Panc1 (cell line): ENCODE results near the gene BRD4. TPM values are rescaled to one million over a fixed set of nuclear protein-coding genes. Genes with fewer than 3 reads are reported as not detected.

Experiments used
- ATAC-seq: fragments of 200-7000 bp; cut with Tn5 transposase; 2 replicates; pipeline ENCODE4 v1.9.1; 2020; ENCODE audit warnings: mild to moderate bottlenecking, moderate library complexity
- BruUV-seq: library from RNA; stranded (reverse); fragments of 400-500 nt; replicated peaks from 2 replicates; lab custom pipeline; 2021; lab: Mats Ljungman, UMichigan
- CTCF ChIA-PET: fragments of 300-600 bp; sonication (Branson Sonifier 250); formaldehyde crosslinking; loops from one replicate; lab custom pipeline; 2022; ENCODE audit warnings: antibody characterized with exemption; lab: Charles Lee
- POLR2A ChIA-PET: fragments of 300-600 bp; sonication (Branson Sonifier 250); formaldehyde crosslinking; loops from one replicate; lab custom pipeline; 2022; ENCODE audit warnings: antibody characterized with exemption; lab: Charles Lee
- DNase-seq: peaks from one replicate; pipeline ENCODE4 v3.0.0-alpha.2; 2010; ENCODE audit warnings: low read depth, low spot score
- H3K27ac ChIP-seq: 2 replicates; pipeline ENCODE4 v1.5.1; 2011; ENCODE audit warnings: mild to moderate bottlenecking, low read length, inconsistent platforms
- H3K27me3 ChIP-seq: fragments of 200-500 bp; sonication (Bioruptor generic); 2 replicates; pipeline ENCODE4 v1.6.0; 2014; ENCODE audit warnings: low read length, inconsistent platforms; ENCODE audit not compliant: control insufficient read depth, insufficient read depth
- H3K36me3 ChIP-seq: fragments of 200-500 bp; sonication (Bioruptor generic); 2 replicates; pipeline ENCODE4 v1.5.1; 2014; ENCODE audit warnings: inconsistent platforms, mild to moderate bottlenecking, low read length, moderate library complexity; ENCODE audit not compliant: control insufficient read depth, insufficient read depth
- H3K4me1 ChIP-seq: 2 replicates; pipeline ENCODE4 v1.5.1; 2011; ENCODE audit warnings: inconsistent platforms, mild to moderate bottlenecking, low read length, moderate library complexity; ENCODE audit not compliant: control insufficient read depth, insufficient read depth
- H3K4me3 ChIP-seq, 2 experiments: 2 replicates each; pipeline ENCODE4 v1.5.1; 2011 to 2012; ENCODE audit warnings: low read depth in 2 of 2, low read length in 2 of 2, mild to moderate bottlenecking in 2 of 2, inconsistent platforms in 1 of 2, moderate library complexity in 1 of 2
- H3K9me3 ChIP-seq: fragments of 200-500 bp; sonication (Bioruptor generic); 2 replicates; pipeline ENCODE4 v1.5.1; 2014; ENCODE audit warnings: low read depth, mild to moderate bottlenecking, inconsistent platforms, low read length, moderate library complexity; ENCODE audit not compliant: control insufficient read depth, insufficient read depth
- CTCF ChIP-seq: fragments of 450-650 bp; IDR thresholded peaks from 2 replicates; pipeline ENCODE4 v1.5.1; 2017; ENCODE audit warnings: mild to moderate bottlenecking
- POLR2AphosphoS5 ChIP-seq: IDR thresholded peaks from 2 replicates; pipeline ENCODE4 v1.6.1; 2012; ENCODE audit warnings: mild to moderate bottlenecking, low read depth, low read length, moderate library complexity
- SIN3A ChIP-seq: IDR thresholded peaks from 2 replicates; pipeline ENCODE4 v1.6.1; 2012; ENCODE audit warnings: low read depth, mild to moderate bottlenecking, low read length, moderate library complexity, borderline replicate concordance; ENCODE audit not compliant: insufficient read depth
- TCF7L2 ChIP-seq: IDR thresholded peaks from 2 replicates; pipeline ENCODE4 v1.6.1; 2011; ENCODE audit warnings: mild to moderate bottlenecking, low read depth, low read length, inconsistent platforms
- in situ Hi-C: cut with HindIII; loops from 2 replicates; pipeline ENCODE4 v1.10.0; 2016; ENCODE audit warnings: low sequenced_read_pairs, low pct_unique_long_range_greater_than_20kb
- intact Hi-C: fragments of 100-400 bp; cut with micrococcal nuclease; formaldehyde crosslinking; loops from one replicate; pipeline ENCODE4 v1.10.0; 2022; ENCODE audit not compliant: unreplicated experiment
- total RNA-seq: library from RNA; stranded (reverse); gene quantifications from one replicate; pipeline ENCODE4 v1.2.1, GENCODE V29; 2021; ENCODE audit not compliant: unreplicated experiment
- TF ChIP-seq, protein P1 (sequence below), 2 experiments: IDR thresholded peaks; 2 replicates each; pipeline ENCODE4 v1.6.1; 2011 to 2012; ENCODE audit warnings: low read depth in 2 of 2, control low read depth in 1 of 2, low read length in 1 of 2, mild to moderate bottlenecking in 1 of 2, moderate library complexity in 1 of 2; ENCODE audit not compliant: insufficient read depth in 1 of 2

BRD4 gene
- total RNA-seq, 1 experiment from 2014 or later = 102 TPM

DNA sequence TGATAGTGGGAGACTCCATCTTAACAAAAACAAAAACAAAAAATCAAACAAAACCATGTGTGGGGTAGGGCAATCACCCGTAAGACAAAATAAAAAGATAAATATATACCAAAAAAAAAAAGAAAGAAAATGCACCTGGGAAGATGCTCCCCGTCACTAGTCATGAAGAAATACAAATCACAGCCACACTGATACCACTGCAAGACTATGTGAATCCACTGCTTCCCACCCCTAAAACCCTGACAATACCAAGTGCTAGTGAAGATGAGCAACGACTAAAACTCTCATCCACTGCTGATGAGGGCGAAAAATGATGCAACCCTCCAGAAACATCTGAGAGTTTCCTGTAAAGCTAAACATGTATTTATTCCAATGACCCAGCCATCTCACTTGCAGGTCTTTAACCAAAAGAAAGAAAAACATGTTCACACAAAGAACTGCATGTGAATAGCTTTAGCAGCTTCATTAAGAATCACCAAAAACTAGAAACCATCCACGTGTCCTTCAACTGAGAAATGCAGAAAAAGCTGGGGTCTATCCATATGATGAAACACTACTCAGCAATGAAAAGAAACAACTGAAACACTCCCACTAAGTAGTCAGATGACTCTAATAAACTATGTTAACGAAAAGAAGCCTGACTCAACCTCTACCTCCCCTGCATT, 31.7 kb downstream of the BRD4 start:
- peak; percentile 36 for DNase-seq
- Histone ChIP-seq H3K36me3 (no peaks in the 10 kb centered on the region), H3K4me1 (peaks cover 66% of the 10 kb centered on the region), H3K4me3 (no peak overlapping the region), H3K27ac (peak overlapping the region; percentile 74; the same call in 1 of the 2 replicates), H3K27me3 (no peaks in the 10 kb centered on the region), H3K9me3 (no peaks in the 10 kb centered on the region)
- in situ Hi-C loops (no loop called here), intact Hi-C loops (no loop called here)
- no TSS peak for BruUV-seq
- no peak for ATAC-seq
- CTCF ChIA-PET = no interaction called here
- POLR2A ChIA-PET = no interaction called here
- TF ChIP-seq, protein P1, sequence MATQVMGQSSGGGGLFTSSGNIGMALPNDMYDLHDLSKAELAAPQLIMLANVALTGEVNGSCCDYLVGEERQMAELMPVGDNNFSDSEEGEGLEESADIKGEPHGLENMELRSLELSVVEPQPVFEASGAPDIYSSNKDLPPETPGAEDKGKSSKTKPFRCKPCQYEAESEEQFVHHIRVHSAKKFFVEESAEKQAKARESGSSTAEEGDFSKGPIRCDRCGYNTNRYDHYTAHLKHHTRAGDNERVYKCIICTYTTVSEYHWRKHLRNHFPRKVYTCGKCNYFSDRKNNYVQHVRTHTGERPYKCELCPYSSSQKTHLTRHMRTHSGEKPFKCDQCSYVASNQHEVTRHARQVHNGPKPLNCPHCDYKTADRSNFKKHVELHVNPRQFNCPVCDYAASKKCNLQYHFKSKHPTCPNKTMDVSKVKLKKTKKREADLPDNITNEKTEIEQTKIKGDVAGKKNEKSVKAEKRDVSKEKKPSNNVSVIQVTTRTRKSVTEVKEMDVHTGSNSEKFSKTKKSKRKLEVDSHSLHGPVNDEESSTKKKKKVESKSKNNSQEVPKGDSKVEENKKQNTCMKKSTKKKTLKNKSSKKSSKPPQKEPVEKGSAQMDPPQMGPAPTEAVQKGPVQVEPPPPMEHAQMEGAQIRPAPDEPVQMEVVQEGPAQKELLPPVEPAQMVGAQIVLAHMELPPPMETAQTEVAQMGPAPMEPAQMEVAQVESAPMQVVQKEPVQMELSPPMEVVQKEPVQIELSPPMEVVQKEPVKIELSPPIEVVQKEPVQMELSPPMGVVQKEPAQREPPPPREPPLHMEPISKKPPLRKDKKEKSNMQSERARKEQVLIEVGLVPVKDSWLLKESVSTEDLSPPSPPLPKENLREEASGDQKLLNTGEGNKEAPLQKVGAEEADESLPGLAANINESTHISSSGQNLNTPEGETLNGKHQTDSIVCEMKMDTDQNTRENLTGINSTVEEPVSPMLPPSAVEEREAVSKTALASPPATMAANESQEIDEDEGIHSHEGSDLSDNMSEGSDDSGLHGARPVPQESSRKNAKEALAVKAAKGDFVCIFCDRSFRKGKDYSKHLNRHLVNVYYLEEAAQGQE (IDR thresholded peaks at IDR 0.05; ENCODE audit: insufficient read depth in 1 of 2, low read depth in 2 of 2, low read length in 1 of 2) = no peak
- TF ChIP-seq POLR2AphosphoS5 (no peak), SIN3A (no peak), CTCF (no peak), TCF7L2 (no peak)

DNA sequence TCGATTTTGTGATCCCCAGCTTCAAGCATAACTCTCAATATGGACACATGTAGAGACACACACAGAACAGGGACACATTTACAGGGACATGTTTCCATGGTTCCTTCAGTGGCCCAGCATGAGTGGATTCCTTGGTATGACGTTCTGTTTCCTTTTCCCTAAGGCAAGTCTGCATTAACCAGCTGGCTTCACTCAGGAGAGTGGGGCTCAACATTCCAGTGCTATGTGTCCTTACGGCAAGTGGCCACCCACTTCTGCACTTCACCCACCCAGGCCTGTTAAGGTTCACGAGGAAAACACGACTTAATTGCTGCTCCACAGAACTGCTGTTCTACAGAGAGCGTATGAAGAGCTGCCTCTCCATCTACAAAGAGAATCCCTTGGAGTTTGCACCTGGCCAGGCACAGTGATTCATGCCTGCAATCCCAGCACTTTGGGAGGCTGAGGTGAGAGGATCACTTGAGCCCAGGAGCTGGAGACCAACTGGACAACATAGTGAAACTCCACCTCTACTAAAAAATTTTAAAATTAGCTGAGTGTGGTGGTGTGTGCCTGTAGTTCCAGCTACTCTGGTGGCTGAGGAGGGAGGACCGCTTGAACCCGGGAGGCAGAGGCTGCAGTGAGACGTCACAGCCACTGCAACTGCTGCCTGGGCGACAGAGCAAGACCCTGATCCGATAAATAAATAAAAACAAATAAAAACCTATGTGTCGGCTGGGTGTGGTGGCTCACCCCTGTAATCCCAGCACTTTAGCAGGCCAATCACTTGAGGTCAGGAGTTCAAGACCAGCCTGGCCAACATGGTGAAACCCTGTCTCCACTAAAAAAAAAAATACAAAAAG, 32.5 kb downstream of the BRD4 start:
- intact Hi-C loops = no loop called here

More for the DNA sequence above, 32.5 kb downstream of the BRD4 start:
- peaks cover 68% of the 10 kb centered on the region for H3K4me1 ChIP-seq
- H3K27ac ChIP-seq = peak overlapping the region; percentile 74; the same call in 1 of the 2 replicates
- H3K4me3 ChIP-seq = no peak overlapping the region
- ATAC-seq (no peak), DNase-seq (no peak)
- H3K9me3 ChIP-seq = no peaks in the 10 kb centered on the region
- H3K27me3 ChIP-seq = no peaks in the 10 kb centered on the region
- CTCF ChIA-PET = interaction anchor here (0.6 kb wide), 1 partner anchor 496 kb away, joined by 3 read pairs; no protein-coding TSS in a partner anchor
- TF ChIP-seq CTCF (no peak), POLR2AphosphoS5 (no peak), SIN3A (no peak), TCF7L2 (no peak)
- TF ChIP-seq, protein P1 (IDR thresholded peaks at IDR 0.05; ENCODE audit: insufficient read depth in 1 of 2, low read depth in 2 of 2, low read length in 1 of 2) = no peak
- H3K36me3 ChIP-seq = no peaks in the 10 kb centered on the region
- no TSS peak for BruUV-seq
- POLR2A ChIA-PET = no interaction called here
- in situ Hi-C loops = no loop called here
